Measurements from ENCODE around the gene KRTAP5-1. TPM values are rescaled to one million over a fixed set of nuclear protein-coding genes. Genes with fewer than 3 reads are reported as not detected.

Gene KRTAP5-1
- total RNA-seq, 1 donor, result not detected

GRCh38 chr11:1560649-1561251 lies 24.3 kb downstream of the KRTAP5-1 start:
- H3K4me1 ChIP-seq (ENCODE audit: insufficient read depth, low read length), result peaks cover 15% of the 10 kb centered on the region
- peaks cover 16% of the 10 kb centered on the region for H4K20me1 ChIP-seq (ENCODE audit: insufficient read depth, low read length)

DNA sequence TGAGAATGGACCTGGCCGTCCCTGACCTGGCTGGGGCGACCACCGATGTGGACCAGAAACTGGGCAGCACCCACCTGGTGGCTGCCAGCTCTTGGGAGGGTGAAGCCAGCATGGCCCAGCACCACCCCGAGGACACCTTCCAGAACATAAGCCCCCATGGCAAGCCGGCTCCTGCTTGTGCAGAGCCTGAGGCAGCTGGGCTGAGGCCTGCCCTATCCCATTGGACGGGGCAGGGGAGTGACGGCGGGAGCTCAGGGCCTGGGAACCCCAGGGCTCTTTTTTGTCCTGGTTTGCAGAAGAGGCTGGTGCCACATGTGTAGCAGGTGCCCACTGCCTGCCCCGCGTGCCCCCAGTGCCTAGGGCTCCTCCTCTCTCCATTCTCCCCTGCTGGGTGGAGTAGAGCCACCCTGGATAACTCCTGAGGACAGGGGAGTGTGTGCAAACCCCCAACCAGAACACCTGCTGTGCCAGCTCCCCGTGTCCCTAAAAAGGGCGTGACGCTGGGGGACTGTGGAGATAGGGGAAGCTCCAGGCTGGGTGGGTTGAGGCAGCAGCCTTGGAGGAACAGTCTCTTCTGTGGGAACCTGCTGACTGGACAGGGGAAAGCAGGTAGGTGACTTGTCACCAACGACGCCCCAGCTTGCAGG lies 25.0 kb downstream of the KRTAP5-1 start:
- Histone ChIP-seq H3K27ac (ENCODE audit: low read depth, low read length) (peak overlapping the region; percentile 37), H3K4me2 (ENCODE audit: insufficient read depth, low read length) (no peak overlapping the region), H3K36me3 (ENCODE audit: insufficient read depth, low read length) (no peaks in the 10 kb centered on the region), H4K20me1 (ENCODE audit: insufficient read depth, low read length) (peaks cover 15% of the 10 kb centered on the region), H2AFZ (ENCODE audit: low read length) (no peak overlapping the region), H3K4me1 (ENCODE audit: insufficient read depth, low read length) (peaks cover 15% of the 10 kb centered on the region), H3K27me3 (ENCODE audit: insufficient read depth, low read length) (no peaks in the 10 kb centered on the region), H3K4me3 (ENCODE audit: insufficient read depth, low read length) (no peak overlapping the region), H3K9me3 (ENCODE audit: low read depth, low read length) (no peaks in the 10 kb centered on the region), H3K79me2 (ENCODE audit: insufficient read depth, low read length) (no peaks in the 10 kb centered on the region)
- TF ChIP-seq CTCF (IDR thresholded peaks at IDR 0.05; ENCODE audit: extremely low read depth, low read depth, low read length), result no peak
- no peak for DNase-seq (ENCODE audit: insufficient read length, low spot score, missing footprints)

More at GRCh38 chr11:1560649-1561251, 24.3 kb downstream of the KRTAP5-1 start:
- Histone ChIP-seq H3K36me3 (ENCODE audit: insufficient read depth, low read length) (no peaks in the 10 kb centered on the region), H3K79me2 (ENCODE audit: insufficient read depth, low read length) (no peaks in the 10 kb centered on the region), H3K27ac (ENCODE audit: low read depth, low read length) (no peak overlapping the region), H3K4me2 (ENCODE audit: insufficient read depth, low read length) (no peak overlapping the region), H3K4me3 (ENCODE audit: insufficient read depth, low read length) (no peak overlapping the region), H3K9me3 (ENCODE audit: low read depth, low read length) (no peaks in the 10 kb centered on the region), H2AFZ (ENCODE audit: low read length) (no peak overlapping the region), H3K27me3 (ENCODE audit: insufficient read depth, low read length) (no peaks in the 10 kb centered on the region)
- peak; percentile 91 for DNase-seq (ENCODE audit: insufficient read length, low spot score, missing footprints)
- no peak for TF ChIP-seq CTCF (IDR thresholded peaks at IDR 0.05; ENCODE audit: extremely low read depth, low read depth, low read length)

- peak overlapping the region; percentile 68 for H3K27ac ChIP-seq (ENCODE audit: low read depth, low read length)
- no peaks in the 10 kb centered on the region for H3K9me3 ChIP-seq (ENCODE audit: low read depth, low read length)
- peaks cover 10% of the 10 kb centered on the region for H4K20me1 ChIP-seq (ENCODE audit: insufficient read depth, low read length)
- no peaks in the 10 kb centered on the region for H3K27me3 ChIP-seq (ENCODE audit: insufficient read depth, low read length)
- no peak for TF ChIP-seq CTCF (IDR thresholded peaks at IDR 0.05; ENCODE audit: extremely low read depth, low read depth, low read length)
- no peaks in the 10 kb centered on the region for H3K36me3 ChIP-seq (ENCODE audit: insufficient read depth, low read length)
- peak overlapping the region; percentile 43 for H3K4me2 ChIP-seq (ENCODE audit: insufficient read depth, low read length)
- DNase-seq (ENCODE audit: insufficient read length, low spot score, missing footprints), result peak; percentile 100
- peaks cover 15% of the 10 kb centered on the region for H3K4me1 ChIP-seq (ENCODE audit: insufficient read depth, low read length)
- H3K79me2 ChIP-seq (ENCODE audit: insufficient read depth, low read length), result no peaks in the 10 kb centered on the region
- peak overlapping the region; percentile 62 for H2AFZ ChIP-seq (ENCODE audit: low read length)
- no peak overlapping the region for H3K4me3 ChIP-seq (ENCODE audit: insufficient read depth, low read length)
These were observed 25.8 kb downstream of the KRTAP5-1 start for GRCh38 chr11:1559111-1559951.

DNA sequence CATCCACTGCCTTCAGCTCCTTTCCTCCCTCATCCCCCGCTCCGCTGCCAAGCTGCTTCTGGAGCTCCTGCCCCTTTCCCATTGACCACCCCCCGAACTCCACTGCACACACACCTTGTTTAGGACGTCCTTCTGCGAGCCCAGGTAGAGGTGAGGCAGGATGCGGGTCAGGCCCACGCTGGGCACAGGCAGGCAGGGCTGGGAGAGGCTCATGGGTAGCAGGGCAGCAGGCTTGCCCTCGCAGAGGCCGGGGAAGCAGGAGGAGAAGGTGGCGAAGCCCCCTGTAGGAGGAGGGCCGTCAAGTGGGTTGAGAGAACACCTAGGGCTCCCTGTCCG lies 26.3 kb downstream of the KRTAP5-1 start:
- Histone ChIP-seq H3K4me3 (ENCODE audit: insufficient read depth, low read length) (no peak overlapping the region), H3K4me1 (ENCODE audit: insufficient read depth, low read length) (peaks cover 15% of the 10 kb centered on the region), H3K27ac (ENCODE audit: low read depth, low read length) (peak overlapping the region; percentile 68), H4K20me1 (ENCODE audit: insufficient read depth, low read length) (peaks cover 6% of the 10 kb centered on the region), H2AFZ (ENCODE audit: low read length) (no peak overlapping the region), H3K4me2 (ENCODE audit: insufficient read depth, low read length) (peak overlapping the region; percentile 43), H3K36me3 (ENCODE audit: insufficient read depth, low read length) (no peaks in the 10 kb centered on the region), H3K27me3 (ENCODE audit: insufficient read depth, low read length) (no peaks in the 10 kb centered on the region), H3K79me2 (ENCODE audit: insufficient read depth, low read length) (no peaks in the 10 kb centered on the region), H3K9me3 (ENCODE audit: low read depth, low read length) (no peaks in the 10 kb centered on the region)
- no peak for TF ChIP-seq CTCF (IDR thresholded peaks at IDR 0.05; ENCODE audit: extremely low read depth, low read depth, low read length)
- DNase-seq (ENCODE audit: insufficient read length, low spot score, missing footprints), result no peak

All from osteoblast (primary cell).